ENCODE measurements around the gene HPSE2. TPM values are rescaled to one million over a fixed set of nuclear protein-coding genes. Genes with fewer than 3 reads are reported as not detected.

Gene HPSE2
- total and polyA plus RNA-seq, 2 of the 8 experiments (the other 6 are each of a cell fraction or from before 2014, with no cell fraction given) = 0.41 to 0.58 TPM

GRCh38 chr10:99041468-99041867 lies 194.2 kb downstream of the HPSE2 start:
- Histone ChIP-seq H3K4me2 (ENCODE audit: insufficient read depth in 1 of 2, low read depth in 2 of 2, low read length in 2 of 2) (no peak overlapping the region), H3K4ac (replicated peaks; ENCODE audit: insufficient read length, low read depth, low read length) (no peak overlapping the region), H3K79me2 (ENCODE audit: control insufficient read depth in 1 of 2, insufficient read depth in 2 of 2, low read length in 2 of 2) (no peaks in the 10 kb centered on the region), H3K23ac (ENCODE audit: insufficient read length) (no peak overlapping the region), H3K18ac (ENCODE audit: extremely low read depth, low read length) (no peak overlapping the region), H3K36me3 (ENCODE audit: control insufficient read depth in 2 of 4, insufficient read depth in 4 of 4, low read length in 3 of 4) (no peaks in the 10 kb centered on the region), H2BK5ac (ENCODE audit: low read depth, low read length) (no peak overlapping the region), H2BK15ac (ENCODE audit: low read length) (no peak overlapping the region), H3K79me1 (ENCODE audit: low read depth, low read length) (no peaks in the 10 kb centered on the region), H3K27me3 (replicated peaks in 1 of 4; ENCODE audit: control insufficient read depth in 3 of 4, extremely low read depth in 1 of 4, insufficient read depth in 3 of 4, low read length in 3 of 4) (no peaks in the 10 kb centered on the region), H3K4me3 (ENCODE audit: extremely low read depth in 1 of 4, insufficient read depth in 2 of 4, low read depth in 3 of 4, low read length in 4 of 4) (no peak overlapping the region), H3K27ac (ENCODE audit: low read depth, low read length) (no peak overlapping the region), H2BK120ac (replicated peaks; ENCODE audit: low read depth, low read length) (no peak overlapping the region), H3K4me1 (replicated peaks in 1 of 4; ENCODE audit: control insufficient read depth in 3 of 4, insufficient read depth in 4 of 4, low read length in 3 of 4) (no peaks in the 10 kb centered on the region), H3K9ac (replicated peaks in 1 of 4; ENCODE audit: extremely low read depth in 1 of 4, low read depth in 3 of 4, low read length in 3 of 4) (no peak overlapping the region), H2BK12ac (ENCODE audit: low read depth, low read length) (no peak overlapping the region), H3K14ac (ENCODE audit: insufficient read length) (no peak overlapping the region), H4K91ac (replicated peaks; ENCODE audit: insufficient read length, low read length) (no peak overlapping the region), H4K20me1 (replicated peaks in 1 of 2; ENCODE audit: control insufficient read depth in 1 of 2, insufficient read depth in 2 of 2, low read length in 2 of 2) (no peaks in the 10 kb centered on the region), H3K56ac (replicated peaks; ENCODE audit: insufficient read length, low read depth, low read length) (no peak overlapping the region), H3K23me2 (ENCODE audit: low read depth, low read length) (no peaks in the 10 kb centered on the region), H3K9me3 (ENCODE audit: insufficient read depth in 2 of 2, low read depth in 1 of 2, low read length in 1 of 2) (peaks cover 0 to 14% of the 10 kb centered on the region in 2 experiments; a peak in 2 of 4 replicates), H2AK5ac (ENCODE audit: low read depth, low read length) (no peak overlapping the region), H4K8ac (ENCODE audit: extremely low read depth, insufficient read depth, low read length) (no peak overlapping the region), H2BK20ac (ENCODE audit: low read length) (no peak overlapping the region), H4K5ac (ENCODE audit: insufficient read length, low read depth, low read length) (no peak overlapping the region), H2AFZ (ENCODE audit: low read length) (no peak overlapping the region)
- 94% methylated on average over 4 of the region's 4 CpGs; no CpG with 5 or more reads in 1 of the 2 experiments for WGBS, 2 experiments (ENCODE audit: extremely low coverage in 1 of 2, insufficient coverage in 1 of 2, insufficient read length in 1 of 2, insufficient replicate concordance in 2 of 2, low coverage in 1 of 2, low lambda C conversion rate in 2 of 2, missing lambda C conversion rate in 1 of 2)
- DNase-seq (ENCODE audit: low read depth in 1 of 2, low spot score in 2 of 2) (no peak), FAIRE-seq (no peak)
- ChIA-PET POLR2A (ENCODE audit: partially characterized antibody) (no interaction called here), CTCF (ENCODE audit: partially characterized antibody) (interaction anchor here (0.6 to 3.5 kb wide), 20 partner anchors 14 to 826 kb away, joined by 3 to 24 read pairs (median 4); no protein-coding TSS in a partner anchor)
- TF ChIP-seq EP300 (IDR thresholded peaks at IDR 0.05; ENCODE audit: borderline replicate concordance in 1 of 2, low read depth in 2 of 2, low read length in 2 of 2) (no peak), TCF12 (IDR thresholded peaks at IDR 0.05; ENCODE audit: low read depth, low read length) (no peak), CHD1 (IDR thresholded peaks at IDR 0.05; ENCODE audit: low read depth, low read length) (no peak), BACH1 (IDR thresholded peaks at IDR 0.05; ENCODE audit: low read length) (no peak), SIX5 (IDR thresholded peaks at IDR 0.05; ENCODE audit: low read depth, low read length) (no peak), BCL11A (IDR thresholded peaks at IDR 0.05; ENCODE audit: low read depth in 2 of 2, low read length in 2 of 2) (no peak), SP4 (IDR thresholded peaks at IDR 0.05; ENCODE audit: low read length) (no peak), POU5F1 (IDR thresholded peaks at IDR 0.05; ENCODE audit: low read depth, low read length) (no peak), POLR2AphosphoS5 (IDR thresholded peaks at IDR 0.05; ENCODE audit: low read depth, low read length) (no peak), TAF7 (optimal IDR thresholded peaks at IDR 0.05; ENCODE audit: borderline replicate concordance, low read depth, low read length) (no peak), SAP30 (IDR thresholded peaks at IDR 0.05; ENCODE audit: insufficient read depth, insufficient replicate concordance, low read length) (no peak), KDM5A (IDR thresholded peaks at IDR 0.05; ENCODE audit: low read length) (no peak), SP2 (IDR thresholded peaks at IDR 0.05; ENCODE audit: low read length) (no peak), PHF8 (conservative IDR thresholded peaks at IDR 0.05; ENCODE audit: low read depth, low read length) (no peak)

Measured in H1 (cell line).